ENCODE data around the gene EFEMP2. TPM values are rescaled to one million over a fixed set of nuclear protein-coding genes. Genes with fewer than 3 reads are reported as not detected.

Gene EFEMP2
- total RNA-seq, 1 experiment from 2014 or later = 31.2 TPM

DNA sequence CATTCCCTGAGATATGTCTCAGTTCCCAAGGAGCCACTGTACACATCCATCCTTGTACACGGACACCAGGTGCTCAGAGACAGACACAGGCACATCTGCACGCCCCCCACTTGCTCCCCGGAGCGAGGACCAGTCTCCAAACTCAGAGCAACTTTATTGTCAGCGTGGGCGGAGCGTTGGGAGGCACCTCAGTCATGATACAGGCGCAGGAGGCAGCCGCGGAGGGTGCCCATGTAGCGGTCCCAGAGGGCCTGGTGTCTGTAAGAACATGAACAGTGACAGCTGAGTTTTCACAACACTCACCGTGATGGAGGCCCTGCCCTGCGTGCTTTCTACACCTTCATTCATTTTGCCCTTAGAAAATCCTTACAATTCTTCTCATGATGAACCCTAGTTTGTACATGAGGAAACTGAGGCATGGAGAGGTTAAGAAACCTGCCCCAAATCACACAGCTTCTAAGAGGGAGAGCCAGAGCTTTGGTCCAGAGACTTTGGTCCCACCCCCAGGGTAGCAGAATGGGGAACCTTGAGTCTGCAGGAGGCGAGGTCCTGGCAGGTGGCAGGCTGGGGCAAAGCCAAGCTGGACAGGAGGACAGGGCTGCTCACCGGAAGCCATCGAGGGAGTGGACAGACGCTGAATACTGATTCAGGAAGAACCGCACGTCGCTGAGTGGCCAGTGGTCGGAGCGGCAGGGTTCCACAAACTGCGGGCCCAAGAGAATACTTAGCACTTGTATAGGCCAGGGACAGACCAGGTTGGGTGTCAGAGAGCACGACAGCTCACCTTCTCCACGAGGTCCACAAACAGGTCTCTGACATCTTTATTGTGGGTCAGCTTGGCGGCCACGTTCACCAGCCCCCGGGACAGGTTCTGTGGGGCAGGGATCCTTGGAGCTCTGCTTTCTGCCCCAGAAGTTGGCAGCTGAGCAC, 11.5 kb upstream of the EFEMP2 start:
- Histone ChIP-seq H3K27me3 (replicated peaks; ENCODE audit: insufficient read depth, low read depth, low read length, poor library complexity) (no peaks in the 10 kb centered on the region), H3K9me3 (ENCODE audit: low read depth, low read length, poor library complexity, severe bottlenecking) (no peaks in the 10 kb centered on the region), H3K27ac (ENCODE audit: low read depth, low read length, poor library complexity, severe bottlenecking) (no peak overlapping the region), H3K4me3 (ENCODE audit: low read depth, low read length, poor library complexity, severe bottlenecking) (no peak overlapping the region), H3K36me3 (ENCODE audit: insufficient read depth, low read length, poor library complexity, severe bottlenecking) (peaks cover 48% of the 10 kb centered on the region), H3K4me1 (ENCODE audit: insufficient read depth, low read length, poor library complexity, severe bottlenecking) (peaks cover 8% of the 10 kb centered on the region)
- no peak for TF ChIP-seq EZH2 (IDR thresholded peaks at IDR 0.05; ENCODE audit: borderline replicate concordance, low read depth, low read length, poor library complexity, severe bottlenecking)
- TF ChIP-seq, protein P1, sequence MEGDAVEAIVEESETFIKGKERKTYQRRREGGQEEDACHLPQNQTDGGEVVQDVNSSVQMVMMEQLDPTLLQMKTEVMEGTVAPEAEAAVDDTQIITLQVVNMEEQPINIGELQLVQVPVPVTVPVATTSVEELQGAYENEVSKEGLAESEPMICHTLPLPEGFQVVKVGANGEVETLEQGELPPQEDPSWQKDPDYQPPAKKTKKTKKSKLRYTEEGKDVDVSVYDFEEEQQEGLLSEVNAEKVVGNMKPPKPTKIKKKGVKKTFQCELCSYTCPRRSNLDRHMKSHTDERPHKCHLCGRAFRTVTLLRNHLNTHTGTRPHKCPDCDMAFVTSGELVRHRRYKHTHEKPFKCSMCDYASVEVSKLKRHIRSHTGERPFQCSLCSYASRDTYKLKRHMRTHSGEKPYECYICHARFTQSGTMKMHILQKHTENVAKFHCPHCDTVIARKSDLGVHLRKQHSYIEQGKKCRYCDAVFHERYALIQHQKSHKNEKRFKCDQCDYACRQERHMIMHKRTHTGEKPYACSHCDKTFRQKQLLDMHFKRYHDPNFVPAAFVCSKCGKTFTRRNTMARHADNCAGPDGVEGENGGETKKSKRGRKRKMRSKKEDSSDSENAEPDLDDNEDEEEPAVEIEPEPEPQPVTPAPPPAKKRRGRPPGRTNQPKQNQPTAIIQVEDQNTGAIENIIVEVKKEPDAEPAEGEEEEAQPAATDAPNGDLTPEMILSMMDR (conservative IDR thresholded peaks at IDR 0.05; ENCODE audit: low read depth, low read length) = no peak
- POLR2A ChIA-PET (ENCODE audit: low non-redundant PET) = interaction anchor here (0.9 kb wide), 1 partner anchor 18 kb away, joined by 13 read pairs; no protein-coding TSS in a partner anchor
- intact Hi-C loops (cut with micrococcal nuclease; ENCODE audit: unreplicated experiment) = loop anchor here (1.0 kb wide), 1 partner anchor 105 kb away; no protein-coding TSS in a partner anchor
- DNase-seq (ENCODE audit: low spot score) = no peak
- CTCF ChIA-PET = interaction anchor here (0.6 to 2.3 kb wide), 10 partner anchors 10 to 946 kb away, joined by 3 to 16 read pairs (median 6); partner anchors contain the start of gene MUS81
- no TSS peak for BruUV-seq (replicated peaks)

DNA sequence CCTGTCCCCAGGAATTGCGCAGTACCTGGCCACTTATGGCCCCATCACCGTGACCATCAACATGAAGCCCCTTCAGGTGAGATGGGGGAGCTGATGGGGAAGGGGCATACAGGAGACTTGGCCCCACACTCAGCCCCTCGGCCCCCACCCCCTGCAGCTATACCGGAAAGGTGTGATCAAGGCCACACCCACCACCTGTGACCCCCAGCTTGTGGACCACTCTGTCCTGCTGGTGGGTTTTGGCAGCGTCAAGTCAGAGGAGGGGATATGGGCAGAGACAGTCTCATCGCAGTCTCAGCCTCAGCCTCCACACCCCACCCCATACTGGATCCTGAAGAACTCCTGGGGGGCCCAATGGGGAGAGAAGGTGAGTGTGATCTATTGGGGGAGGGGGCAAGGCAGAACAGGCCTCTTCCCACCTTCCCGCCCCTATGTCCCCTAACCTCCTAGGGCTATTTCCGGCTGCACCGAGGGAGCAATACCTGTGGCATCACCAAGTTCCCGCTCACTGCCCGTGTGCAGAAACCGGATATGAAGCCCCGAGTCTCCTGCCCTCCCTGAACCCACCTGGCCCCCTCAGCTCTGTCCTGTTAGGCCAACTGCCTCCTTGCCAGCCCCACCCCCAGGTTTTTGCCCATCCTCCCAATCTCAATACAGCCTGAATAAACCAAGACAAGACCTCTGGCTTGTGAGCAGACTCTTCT, 10.6 kb upstream of the EFEMP2 start:
- intact Hi-C loops (cut with micrococcal nuclease; ENCODE audit: unreplicated experiment) = no loop called here
- Histone ChIP-seq H3K4me1 (ENCODE audit: insufficient read depth, low read length, poor library complexity, severe bottlenecking) (peaks cover 7% of the 10 kb centered on the region), H3K4me3 (ENCODE audit: low read depth, low read length, poor library complexity, severe bottlenecking) (no peak overlapping the region), H3K27ac (ENCODE audit: low read depth, low read length, poor library complexity, severe bottlenecking) (no peak overlapping the region), H3K36me3 (ENCODE audit: insufficient read depth, low read length, poor library complexity, severe bottlenecking) (peaks cover 48% of the 10 kb centered on the region), H3K9me3 (ENCODE audit: low read depth, low read length, poor library complexity, severe bottlenecking) (no peaks in the 10 kb centered on the region), H3K27me3 (replicated peaks; ENCODE audit: insufficient read depth, low read depth, low read length, poor library complexity) (no peaks in the 10 kb centered on the region)
- DNase-seq (ENCODE audit: low spot score) = no peak
- ChIA-PET CTCF (no interaction called here), POLR2A (ENCODE audit: low non-redundant PET) (no interaction called here)
- no peak for TF ChIP-seq EZH2 (IDR thresholded peaks at IDR 0.05; ENCODE audit: borderline replicate concordance, low read depth, low read length, poor library complexity, severe bottlenecking)
- TF ChIP-seq, protein P1 (conservative IDR thresholded peaks at IDR 0.05; ENCODE audit: low read depth, low read length) = no peak
- no TSS peak for BruUV-seq (replicated peaks)

DNA sequence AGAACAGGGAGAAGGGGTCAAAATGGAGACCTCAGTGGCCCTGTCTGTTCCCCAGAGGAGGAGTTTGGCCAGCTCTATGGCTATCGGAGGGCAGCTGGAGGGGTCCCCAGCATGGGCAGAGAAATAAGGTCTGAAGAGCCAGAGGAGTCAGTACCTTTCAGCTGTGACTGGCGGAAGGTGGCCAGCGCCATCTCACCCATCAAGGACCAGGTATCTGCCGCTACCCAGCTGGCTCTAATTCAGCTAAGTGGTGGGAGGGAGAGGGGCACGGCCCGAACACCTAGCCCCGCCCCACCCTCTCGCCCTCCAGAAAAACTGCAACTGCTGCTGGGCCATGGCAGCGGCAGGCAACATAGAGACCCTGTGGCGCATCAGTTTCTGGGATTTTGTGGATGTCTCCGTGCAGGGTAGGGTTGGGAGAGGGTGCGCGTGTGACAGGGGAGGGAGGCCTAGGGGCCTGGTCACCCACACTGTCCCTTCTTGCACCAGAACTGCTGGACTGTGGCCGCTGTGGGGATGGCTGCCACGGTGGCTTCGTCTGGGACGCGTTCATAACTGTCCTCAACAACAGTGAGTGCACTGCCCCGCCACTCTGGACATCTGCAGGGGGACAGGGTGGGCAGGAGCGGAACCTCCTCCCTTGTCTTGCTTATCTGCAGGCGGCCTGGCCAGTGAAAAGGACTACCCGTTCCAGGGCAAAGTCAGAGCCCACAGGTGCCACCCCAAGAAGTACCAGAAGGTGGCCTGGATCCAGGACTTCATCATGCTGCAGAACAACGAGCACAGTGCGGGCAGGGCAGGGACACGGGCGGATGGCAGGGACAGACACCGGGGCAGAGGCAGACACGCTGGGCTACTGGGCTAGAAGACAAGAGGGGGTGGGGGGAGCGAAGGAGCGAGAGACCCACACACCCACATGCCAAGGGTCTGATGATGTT, 9.8 kb upstream of the EFEMP2 start:
- CTCF ChIA-PET = interaction anchor here (0.6 kb wide), 1 partner anchor 156 kb away, joined by 7 read pairs; no protein-coding TSS in a partner anchor
- H3K4me3 ChIP-seq (ENCODE audit: low read depth, low read length, poor library complexity, severe bottlenecking) = no peak overlapping the region
- no peaks in the 10 kb centered on the region for H3K27me3 ChIP-seq (replicated peaks; ENCODE audit: insufficient read depth, low read depth, low read length, poor library complexity)
- H3K36me3 ChIP-seq (ENCODE audit: insufficient read depth, low read length, poor library complexity, severe bottlenecking) = peaks cover 48% of the 10 kb centered on the region
- intact Hi-C loops (cut with micrococcal nuclease; ENCODE audit: unreplicated experiment) = no loop called here
- DNase-seq (ENCODE audit: low spot score) = no peak
- POLR2A ChIA-PET (ENCODE audit: low non-redundant PET) = no interaction called here
- H3K9me3 ChIP-seq (ENCODE audit: low read depth, low read length, poor library complexity, severe bottlenecking) = no peaks in the 10 kb centered on the region
- H3K27ac ChIP-seq (ENCODE audit: low read depth, low read length, poor library complexity, severe bottlenecking) = no peak overlapping the region
- TF ChIP-seq EZH2 (IDR thresholded peaks at IDR 0.05; ENCODE audit: borderline replicate concordance, low read depth, low read length, poor library complexity, severe bottlenecking) = no peak
- TF ChIP-seq, protein P1 (conservative IDR thresholded peaks at IDR 0.05; ENCODE audit: low read depth, low read length) = no peak
- BruUV-seq (replicated peaks) = no TSS peak
- H3K4me1 ChIP-seq (ENCODE audit: insufficient read depth, low read length, poor library complexity, severe bottlenecking) = peaks cover 3% of the 10 kb centered on the region

Data from A673 (cell line).